OCI-LY3 (cell line): ENCODE data around the gene LRRC8C.

Experiments used
- H2AFZ ChIP-seq: fragments of 200-600, 300-600 bp; shearing (Covaris generic); 2 replicates; pipeline ENCODE4 v1.6.0; 2014; ENCODE audit warnings: antibody characterized with exemption, low read depth, low read length
- H3K27ac ChIP-seq: fragments of 200-600, 300-600 bp; sonication (generic); 2 replicates; pipeline ENCODE4 v1.5.1; 2014; ENCODE audit warnings: mild to moderate bottlenecking, low read length, moderate library complexity, mixed read lengths
- H3K27me3 ChIP-seq: fragments of 200-600, 300-600 bp; sonication (generic); 2 replicates; pipeline ENCODE4 v1.6.1; 2014; ENCODE audit warnings: low read depth, low read length, mixed read lengths
- H3K36me3 ChIP-seq: fragments of 200-600, 300-600 bp; sonication (generic); replicated peaks from 2 replicates; pipeline ENCODE3; 2014; ENCODE audit warnings: low read depth, low read length, mixed read lengths
- H3K4me1 ChIP-seq: fragments of 300-600, 200-600 bp; sonication (generic); 2 replicates; pipeline ENCODE4 v1.6.1; 2014; ENCODE audit warnings: low read length, mixed read lengths
- H3K4me2 ChIP-seq: fragments of 200-600, 300-600 bp; sonication (generic); 2 replicates; pipeline ENCODE4 v1.6.1; 2014; ENCODE audit warnings: low read length, mixed read lengths
- H3K4me3 ChIP-seq: fragments of 300-600, 200-600 bp; sonication (generic); 2 replicates; pipeline ENCODE4 v1.5.1; 2014; ENCODE audit warnings: antibody characterized with exemption, mild to moderate bottlenecking, low read length, moderate library complexity
- H3K79me2 ChIP-seq: fragments of 300-600, 200-600 bp; shearing (Covaris generic); 2 replicates; pipeline ENCODE4 v1.6.1; 2014; ENCODE audit warnings: mild to moderate bottlenecking, low read length, mixed read lengths
- H3K9ac ChIP-seq: fragments of 300-600, 200-600 bp; shearing (Covaris generic); 2 replicates; pipeline ENCODE4 v1.6.0; 2014; ENCODE audit warnings: mild to moderate bottlenecking, low read length, moderate library complexity
- H3K9me3 ChIP-seq: fragments of 200-600, 300-600 bp; shearing (Covaris generic); 2 replicates; pipeline ENCODE4 v1.6.1; 2014; ENCODE audit warnings: low read length, mixed read lengths; ENCODE audit not compliant: insufficient read depth
- H4K20me1 ChIP-seq: fragments of 200-600, 300-600 bp; sonication (generic); 2 replicates; pipeline ENCODE4 v1.6.1; 2016; ENCODE audit warnings: low read length, mixed read lengths; ENCODE audit not compliant: insufficient read depth
- CTCF ChIP-seq: fragments of 200-600, 300-600 bp; sonication (generic); IDR thresholded peaks from 2 replicates; pipeline ENCODE4 v1.5.1; 2014; ENCODE audit warnings: antibody characterized with exemption, low read length, low read depth
- EZH2phosphoT487 ChIP-seq: fragments of 200-600 bp; shearing (Covaris generic); IDR thresholded peaks from 2 replicates; pipeline ENCODE4 v1.6.1; 2018; ENCODE audit warnings: antibody characterized with exemption, mixed run types, low read depth

LRRC8C gene

GRCh38 chr1:89735479-89735878 lies 102.6 kb downstream of the LRRC8C start:
- H3K79me2 ChIP-seq, result no peaks in the 10 kb centered on the region
- H3K4me3 ChIP-seq, result no peak overlapping the region
- no peak overlapping the region for H2AFZ ChIP-seq
- TF ChIP-seq EZH2phosphoT487 (no peak), CTCF (no peak)
- no peaks in the 10 kb centered on the region for H3K9me3 ChIP-seq
- no peak overlapping the region for H3K4me2 ChIP-seq
- H4K20me1 ChIP-seq, result no peaks in the 10 kb centered on the region
- H3K4me1 ChIP-seq, result peaks cover 18% of the 10 kb centered on the region
- H3K9ac ChIP-seq, result no peak overlapping the region
- H3K27me3 ChIP-seq, result peaks cover 29% of the 10 kb centered on the region
- H3K27ac ChIP-seq, result no peak overlapping the region
- H3K36me3 ChIP-seq, result no peaks in the 10 kb centered on the region

DNA sequence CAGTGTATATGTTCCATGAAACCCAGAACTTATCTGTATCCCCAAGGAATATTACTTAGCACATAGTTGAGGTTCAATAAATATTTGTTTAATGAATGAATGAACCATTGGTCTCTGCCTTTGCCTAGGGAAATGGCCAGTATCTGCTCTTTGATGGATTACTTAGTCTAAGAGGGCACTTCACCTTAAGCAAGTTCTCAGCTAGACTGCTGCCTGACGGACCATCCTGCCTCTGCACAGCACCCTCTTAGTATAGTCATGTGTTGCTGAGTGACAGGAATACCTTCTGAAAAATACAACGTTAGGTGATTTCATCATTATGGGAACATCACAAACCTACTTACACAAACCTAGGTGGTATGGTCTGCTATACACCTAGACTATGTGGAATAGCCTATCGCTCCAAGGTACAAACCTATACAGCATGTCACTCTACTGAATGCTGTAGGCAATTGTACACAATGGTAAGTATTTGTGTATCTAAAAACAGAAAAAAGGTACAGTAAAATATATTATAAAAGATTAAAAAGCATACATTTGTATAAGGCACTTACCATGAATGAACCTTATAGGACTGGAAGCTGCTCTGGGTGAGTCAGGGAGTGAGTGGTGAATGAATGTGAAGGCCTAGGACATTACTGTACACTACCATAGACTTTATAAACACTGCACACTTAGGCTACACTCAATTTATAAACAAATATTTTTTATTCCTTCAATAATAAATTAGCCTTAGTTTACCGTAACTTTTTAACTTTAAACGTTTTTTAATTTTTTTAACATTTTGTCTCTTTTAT lies 104.2 kb downstream of the LRRC8C start:
- H3K9ac ChIP-seq, result no peak overlapping the region
- H3K27ac ChIP-seq, result no peak overlapping the region
- no peaks in the 10 kb centered on the region for H4K20me1 ChIP-seq
- H3K4me2 ChIP-seq, result no peak overlapping the region
- H3K9me3 ChIP-seq, result no peaks in the 10 kb centered on the region
- H3K4me3 ChIP-seq, result no peak overlapping the region
- TF ChIP-seq EZH2phosphoT487, result no peak
- TF ChIP-seq CTCF, result no peak
- H3K4me1 ChIP-seq, result peaks cover 18% of the 10 kb centered on the region
- H3K36me3 ChIP-seq, result no peaks in the 10 kb centered on the region
- H3K79me2 ChIP-seq, result no peaks in the 10 kb centered on the region
- no peak overlapping the region for H2AFZ ChIP-seq
- peaks cover 41% of the 10 kb centered on the region for H3K27me3 ChIP-seq

DNA sequence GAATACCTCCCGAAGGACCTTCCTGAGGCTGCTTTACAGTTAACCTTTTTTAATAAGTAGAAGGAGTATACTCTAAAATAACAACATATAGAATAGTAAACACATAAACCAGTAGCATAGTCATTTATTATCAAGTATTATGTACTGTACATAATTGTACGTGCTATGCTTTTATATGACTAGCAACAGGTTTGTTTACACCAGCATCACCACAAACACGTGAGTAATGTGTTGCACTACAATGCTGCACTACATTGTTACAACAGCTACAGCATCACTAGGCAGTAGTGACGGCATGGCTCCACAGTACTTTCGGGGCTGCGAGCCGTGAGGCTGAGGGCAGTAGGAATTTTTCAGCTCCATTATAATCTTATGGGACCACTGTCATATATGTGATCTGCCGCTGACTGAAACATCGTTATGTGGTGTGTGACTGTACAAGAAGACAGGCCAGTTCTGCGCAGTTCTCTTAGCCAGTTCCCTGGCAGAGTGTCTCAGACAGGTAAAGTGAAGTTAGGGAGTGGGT lies 105.1 kb downstream of the LRRC8C start:
- Histone ChIP-seq H4K20me1 (no peaks in the 10 kb centered on the region), H3K4me1 (peaks cover 14% of the 10 kb centered on the region), H3K9ac (no peak overlapping the region), H2AFZ (no peak overlapping the region), H3K27me3 (peaks cover 44% of the 10 kb centered on the region), H3K9me3 (no peaks in the 10 kb centered on the region), H3K4me2 (no peak overlapping the region), H3K4me3 (no peak overlapping the region), H3K27ac (no peak overlapping the region), H3K36me3 (no peaks in the 10 kb centered on the region), H3K79me2 (no peaks in the 10 kb centered on the region)
- TF ChIP-seq EZH2phosphoT487 (no peak), CTCF (no peak)

DNA sequence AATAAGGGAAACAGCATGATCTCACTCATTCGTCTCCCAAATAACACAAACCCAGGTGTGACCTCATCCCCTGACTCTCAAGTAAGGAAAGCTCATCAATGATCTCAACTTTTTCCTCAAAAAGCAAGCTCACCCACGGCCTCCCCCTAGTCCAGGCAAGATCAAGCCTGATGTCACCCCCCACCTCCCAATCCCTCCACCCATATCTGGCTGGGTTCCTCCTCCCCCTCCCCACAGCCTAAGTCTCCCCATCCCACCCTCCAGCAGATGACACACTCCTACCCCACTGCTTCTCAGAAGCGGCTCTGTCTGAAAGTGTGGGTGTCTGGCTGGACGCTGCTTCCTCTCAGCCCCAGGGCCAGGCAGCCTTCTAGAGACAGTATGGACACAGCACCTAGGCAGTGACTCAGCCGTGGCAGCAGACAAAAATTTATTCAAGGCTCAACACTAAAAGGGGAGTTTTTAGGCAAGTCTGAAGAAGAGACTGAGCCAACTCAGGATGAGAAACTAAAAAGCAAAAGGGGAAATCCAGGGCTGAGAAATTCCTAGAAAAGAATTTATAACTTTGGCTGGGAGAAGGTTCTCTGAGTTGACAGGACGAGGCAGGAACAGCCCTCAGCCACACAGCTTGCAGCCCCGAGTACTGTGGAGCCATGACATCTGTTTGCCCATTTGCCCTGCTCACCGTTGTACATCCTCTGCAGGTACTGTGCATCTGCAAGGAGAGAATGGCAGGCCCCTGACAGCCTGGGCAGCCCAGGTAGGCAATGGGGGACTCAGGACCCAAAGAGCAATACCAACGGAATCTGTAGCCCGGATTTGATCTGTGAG lies 106.3 kb downstream of the LRRC8C start:
- Histone ChIP-seq H2AFZ (no peak overlapping the region; the same call in 1 of the 2 replicates), H3K9ac (no peak overlapping the region; the same call in 1 of the 2 replicates)

More for the DNA sequence above, 106.3 kb downstream of the LRRC8C start:
- Histone ChIP-seq H4K20me1 (no peaks in the 10 kb centered on the region), H3K4me2 (peak overlapping the region; percentile 69), H3K4me3 (peak overlapping the region; percentile 32; the same call in 1 of the 2 replicates), H3K36me3 (no peaks in the 10 kb centered on the region), H3K9me3 (no peaks in the 10 kb centered on the region), H3K27me3 (peaks cover 47% of the 10 kb centered on the region), H3K27ac (no peak overlapping the region), H3K4me1 (peaks cover 14% of the 10 kb centered on the region), H3K79me2 (no peaks in the 10 kb centered on the region)
- TF ChIP-seq EZH2phosphoT487 (no peak), CTCF (no peak)
